ENCODE measurements around the gene C20orf204. TPM values are rescaled to one million over a fixed set of nuclear protein-coding genes. Genes with fewer than 3 reads are reported as not detected.
"Not testable (repeated sequence)": the region's sequence is repeated elsewhere in the genome, so short reads cannot be mapped to it uniquely, and the experiment has no call there.

The C20orf204 gene
- total RNA-seq, 3 donors from 2014 or later = 1.0 to 1.8 (median 1.7) TPM

GRCh38 chr20:64083378-64083803 lies 47.4 kb downstream of the C20orf204 start:
- TF ChIP-seq CTCF (IDR thresholded peaks at IDR 0.05) = peak; percentile 49
- Histone ChIP-seq H3K36me3 (ENCODE audit: low read depth) (no peaks in the 10 kb centered on the region), H3K4me1 (ENCODE audit: low read depth) (peaks cover 18% of the 10 kb centered on the region), H3K4me3 (no peak overlapping the region), H3K9me3 (no peaks in the 10 kb centered on the region)
- intact Hi-C loops (cut with DNase I, micrococcal nuclease) = no loop called here
- peak; percentile 76 to 84 (median 77) for DNase-seq
- peak; percentile 59 for ATAC-seq

GRCh38 chr20:64083804-64084684 lies 48.1 kb downstream of the C20orf204 start, which contains the start of gene LKAAEAR1:
TSS of gene LKAAEAR1 (minus strand) at chr20:64084398. CDS start at chr20:64084219, 179 bp downstream.
- no peak for TF ChIP-seq CTCF (IDR thresholded peaks at IDR 0.05)
- Histone ChIP-seq H3K36me3 (ENCODE audit: low read depth) (no peaks in the 10 kb centered on the region), H3K9me3 (no peaks in the 10 kb centered on the region), H3K4me3 (no peak within 1 kb of the TSS), H3K4me1 (ENCODE audit: low read depth) (peaks cover 14% of the 10 kb centered on the region)
- intact Hi-C loops (cut with DNase I, micrococcal nuclease) = no loop called here
- DNase-seq (no peak), ATAC-seq (no peak)

GRCh38 chr20:64084685-64085152 lies 48.7 kb downstream of the C20orf204 start:
- intact Hi-C loops (cut with DNase I, micrococcal nuclease) = no loop called here
- DNase-seq (no peak), ATAC-seq (no peak)
- H3K9me3 ChIP-seq = no peaks in the 10 kb centered on the region
- H3K4me1 ChIP-seq (ENCODE audit: low read depth) = peaks cover 10% of the 10 kb centered on the region
- no peak overlapping the region for H3K4me3 ChIP-seq
- no peaks in the 10 kb centered on the region for H3K36me3 ChIP-seq (ENCODE audit: low read depth)
- TF ChIP-seq CTCF (IDR thresholded peaks at IDR 0.05) = no peak

- no peaks in the 10 kb centered on the region for H3K9me3 ChIP-seq
- H3K4me1 ChIP-seq (ENCODE audit: low read depth) = peaks cover 7% of the 10 kb centered on the region
- intact Hi-C loops (cut with DNase I, micrococcal nuclease) = no loop called here
- no peak overlapping the region for H3K4me3 ChIP-seq
- ATAC-seq = no peak
- TF ChIP-seq CTCF (IDR thresholded peaks at IDR 0.05) = no peak
- DNase-seq = no peak
- H3K36me3 ChIP-seq (ENCODE audit: low read depth) = no peaks in the 10 kb centered on the region
Measured at GRCh38 chr20:64086801-64087200, 50.8 kb downstream of the C20orf204 start.

GRCh38 chr20:64087226-64087825 lies 51.3 kb downstream of the C20orf204 start:
- intact Hi-C loops (cut with DNase I, micrococcal nuclease); DNase-seq; H3K9me3 ChIP-seq; H3K36me3 ChIP-seq (ENCODE audit: low read depth); H3K4me1 ChIP-seq (ENCODE audit: low read depth); ATAC-seq; H3K4me3 ChIP-seq: not testable (repeated sequence)

- H3K4me1 ChIP-seq (ENCODE audit: low read depth); DNase-seq; H3K36me3 ChIP-seq (ENCODE audit: low read depth); H3K9me3 ChIP-seq; intact Hi-C loops (cut with DNase I, micrococcal nuclease); H3K4me3 ChIP-seq; ATAC-seq: not testable (repeated sequence)
Measured at GRCh38 chr20:64088586-64088985, 52.6 kb downstream of the C20orf204 start.

Small RNA genes within 50 kb of the gene (microRNA-seq; reads per million reads assigned to microRNA genes)
- not detected for gene MIR6813

Other genes with a start within 250 kb of the C20orf204 start
- gene ZBTB46, start 204.9 kb upstream of the C20orf204 start, total RNA-seq = 1 to 10 TPM; 3.1 to 5.7 (median 3.3) TPM
- gene ABHD16B, start 174.7 kb upstream of the C20orf204 start, total RNA-seq = not detected
- gene TPD52L2, start 170.9 kb upstream of the C20orf204 start, total RNA-seq = 10 to 100 TPM; 48.7 to 71.7 (median 55.7) TPM
- gene DNAJC5, start 141.1 kb upstream of the C20orf204 start, total RNA-seq = 10 to 100 TPM; 57.5 to 65.9 (median 65.4) TPM
- gene UCKL1, start 79.8 kb upstream of the C20orf204 start, total RNA-seq = 10 to 100 TPM; 37.4 to 57.8 (median 43.6) TPM
- 10 to 100 TPM in 1 of 3 donors, 1 to 10 TPM in 2; 1.8 to 14.7 (median 3.9) TPM for gene ZNF512B, start 66.3 kb upstream of the C20orf204 start, total RNA-seq
- 1 to 10 TPM; 3.8 to 7.9 (median 5.6) TPM for gene SAMD10, start 56.5 kb upstream of the C20orf204 start, total RNA-seq
- 10 to 100 TPM; 51.2 to 64.4 (median 59.1) TPM for gene PRPF6, start 55.0 kb upstream of the C20orf204 start, total RNA-seq
- 10 to 100 TPM in 2 of 3 donors, 1 to 10 TPM in 1; 4.7 to 20.0 (median 12.6) TPM for gene SOX18, start 13.5 kb downstream of the C20orf204 start, total RNA-seq
- gene TCEA2, start 27.0 kb downstream of the C20orf204 start, total RNA-seq = 10 to 100 TPM in 1 of 3 donors, 1 to 10 TPM in 2; 4.1 to 46.1 (median 9.5) TPM
- gene RGS19, start 43.3 kb downstream of the C20orf204 start, total RNA-seq = 1 to 10 TPM; 4.7 to 6.9 (median 6.5) TPM
- gene OPRL1, start 43.9 kb downstream of the C20orf204 start, total RNA-seq = under 1 TPM; 0.26 to 0.76 (median 0.39) TPM
- not detected for gene LKAAEAR1, start 48.2 kb downstream of the C20orf204 start, total RNA-seq
- gene NPBWR2, start 71.4 kb downstream of the C20orf204 start, total RNA-seq = not detected
- under 1 TPM; 0.12 to 0.76 (median 0.14) TPM for gene MYT1, start 128.3 kb downstream of the C20orf204 start, total RNA-seq
- 10 to 100 TPM; 31.1 to 47.4 (median 34.9) TPM for gene PCMTD2, start 219.6 kb downstream of the C20orf204 start, total RNA-seq

Data from mucosa of descending colon (tissue), 3 donors.